ENCODE data around the gene GRB10.
A peak's percentile ranks its signal among the peaks of the same experiment; 100 is the strongest.

The GRB10 gene

DNA sequence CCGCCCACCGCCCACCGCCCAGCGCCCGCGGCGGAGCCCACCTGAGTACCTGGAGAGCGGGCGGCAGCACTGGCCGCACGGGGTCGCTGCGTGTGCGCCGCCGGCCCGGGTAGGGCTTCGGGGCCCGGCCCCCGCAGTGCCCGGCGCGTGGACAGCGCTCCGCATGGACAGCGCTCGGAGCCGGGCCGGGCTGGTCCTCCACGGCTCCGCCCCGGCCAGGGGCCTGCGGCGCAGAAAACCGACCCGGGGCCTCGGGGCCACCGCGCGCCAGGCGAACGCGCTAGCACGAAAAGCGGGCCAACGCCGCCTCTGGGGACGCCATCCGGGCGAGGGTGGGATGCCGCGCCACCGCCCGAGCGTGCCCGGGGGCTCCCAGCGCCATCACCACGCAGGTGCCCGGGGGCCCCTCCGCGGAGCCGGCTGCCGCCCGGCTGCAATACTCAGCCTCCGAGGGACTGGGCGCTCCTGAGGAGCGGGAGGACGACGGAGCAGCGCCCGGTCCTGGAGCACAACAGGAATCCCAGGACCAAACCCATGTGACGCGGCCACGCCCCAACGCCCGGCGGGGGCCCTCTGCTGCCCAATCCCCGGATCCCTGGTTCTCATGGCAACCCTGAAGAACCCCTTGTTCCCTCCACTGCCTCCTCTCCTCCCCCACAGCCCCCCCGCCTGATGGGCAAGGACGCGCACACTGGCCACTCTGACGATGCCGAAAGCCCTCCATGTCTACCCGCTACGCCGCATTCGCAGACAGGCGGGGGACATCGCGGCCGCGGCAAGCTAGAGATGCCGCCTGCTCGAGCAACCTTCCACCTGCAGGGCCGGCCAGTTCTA is at the start of gene GRB10:
TSS of gene GRB10 (minus strand) at position 522 of the 834 bp plus-strand sequence. CDS start 50,574 bp downstream, outside the sequence.
- no peak for DNase-seq (ENCODE audit: low read depth in 2 of 2)

DNA sequence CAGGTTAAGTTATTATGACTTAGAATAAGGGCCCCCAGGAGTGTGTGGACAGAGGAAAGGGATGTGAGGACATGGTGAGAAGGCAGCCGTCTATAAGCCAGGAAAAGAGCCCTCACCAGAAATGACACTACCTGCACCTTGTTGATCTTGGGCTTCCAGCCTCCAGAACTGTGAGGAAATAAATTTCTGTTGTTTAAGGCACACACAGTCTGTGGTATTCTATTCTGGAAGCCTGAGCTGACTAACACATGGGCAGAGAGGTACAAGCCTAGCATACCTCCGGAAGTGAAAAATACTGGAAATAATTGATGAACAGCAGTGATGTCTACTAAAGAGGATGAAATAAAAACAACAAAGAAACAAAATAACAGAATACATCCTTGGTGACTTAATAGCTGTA is 46.1 kb upstream of the GRB10 start:
- DNase-seq (ENCODE audit: low read depth in 2 of 2): no peak

GRCh38 chr7:50828116-50828515 is 45.4 kb upstream of the GRB10 start:
- no peak for DNase-seq (ENCODE audit: low read depth in 2 of 2)

DNA sequence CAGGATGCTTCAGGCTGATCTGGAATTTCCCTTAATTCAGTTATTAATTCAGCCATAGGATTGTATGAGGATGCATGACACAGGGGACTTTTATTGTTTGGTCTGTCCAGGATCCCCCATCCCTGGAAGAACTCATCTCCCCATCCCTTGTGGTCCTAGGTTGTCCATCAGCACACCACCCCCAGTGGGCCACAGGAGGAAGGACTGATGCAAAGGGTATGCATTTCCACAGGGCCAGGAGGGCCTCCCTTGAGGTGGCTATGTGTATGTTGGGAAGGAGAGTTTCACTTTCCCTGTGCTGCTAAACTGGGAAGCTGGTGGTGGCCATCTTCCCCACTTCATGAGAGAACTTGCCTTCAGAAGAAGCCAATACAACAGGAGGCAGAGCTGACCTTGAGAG is 44.6 kb upstream of the GRB10 start:
- DNase-seq (ENCODE audit: low read depth in 2 of 2): no peak

GRCh38 chr7:50826371-50827172 is 43.9 kb upstream of the GRB10 start:
- peak in 1 of 2 donors; percentile 9 for DNase-seq (ENCODE audit: low read depth in 2 of 2)

DNA sequence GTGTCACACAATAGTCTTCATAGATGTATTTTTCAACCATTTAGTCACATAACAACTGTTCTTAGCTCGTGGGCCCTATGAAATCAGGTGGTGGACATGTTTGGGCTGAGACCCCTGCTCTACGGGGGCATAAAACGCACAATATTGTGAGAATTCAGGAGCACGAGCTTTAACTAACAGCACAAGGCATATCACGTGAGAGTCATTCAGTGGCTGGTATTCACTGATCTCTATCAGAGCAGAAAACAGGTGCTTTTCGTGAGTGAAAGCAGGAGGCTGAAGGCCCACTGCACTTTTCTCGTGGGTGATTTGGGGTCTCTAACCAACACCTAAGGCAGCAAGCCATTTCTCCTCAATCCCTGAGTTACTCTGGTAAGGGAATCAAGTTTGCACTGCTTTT is 42.8 kb upstream of the GRB10 start:
- no peak for DNase-seq (ENCODE audit: low read depth in 2 of 2)

DNA sequence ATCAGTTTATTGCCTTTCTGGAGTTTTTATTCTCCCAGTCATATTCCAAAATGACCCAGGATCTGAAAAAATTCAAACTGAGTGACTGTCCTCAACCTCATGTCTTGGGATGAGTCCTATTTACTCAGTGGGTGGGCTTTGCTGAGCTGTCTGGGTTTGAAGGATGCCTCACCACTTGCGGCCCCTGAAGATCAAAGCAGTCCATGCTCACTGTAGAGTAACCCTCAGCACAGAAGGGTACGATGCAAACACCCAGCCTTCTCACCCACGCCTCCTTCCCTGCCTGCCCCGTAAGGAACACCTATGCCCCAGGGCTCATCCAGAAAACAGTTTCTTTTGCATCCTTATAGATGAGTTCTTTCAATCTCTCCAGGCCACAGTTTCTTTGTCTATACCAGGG is 42.2 kb upstream of the GRB10 start:
- no peak for DNase-seq (ENCODE audit: low read depth in 2 of 2)

DNA sequence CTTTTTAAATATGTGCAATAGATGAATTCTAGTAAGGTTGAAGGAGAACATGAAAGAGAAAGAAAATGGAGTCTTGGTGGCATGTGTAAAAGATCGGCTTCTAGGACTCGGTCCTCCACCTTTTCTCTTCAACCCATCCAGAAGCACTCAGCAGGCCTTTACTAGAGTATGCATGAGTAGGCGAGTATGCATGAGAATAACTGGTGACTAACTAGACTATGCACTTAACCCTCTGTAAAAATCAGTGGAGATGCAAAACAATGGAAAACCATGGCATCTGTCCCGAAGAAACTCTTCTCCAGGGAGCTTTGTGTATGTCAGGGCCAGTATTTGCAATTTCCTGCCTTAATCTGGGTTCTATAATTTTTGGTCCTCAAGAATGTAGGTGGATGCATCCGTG is 40.0 kb upstream of the GRB10 start:
- no peak for DNase-seq (ENCODE audit: low read depth in 2 of 2)

- DNase-seq (ENCODE audit: low read depth in 2 of 2): no peak
Observed at GRCh38 chr7:50822110-50822509, 39.4 kb upstream of the GRB10 start.

DNA sequence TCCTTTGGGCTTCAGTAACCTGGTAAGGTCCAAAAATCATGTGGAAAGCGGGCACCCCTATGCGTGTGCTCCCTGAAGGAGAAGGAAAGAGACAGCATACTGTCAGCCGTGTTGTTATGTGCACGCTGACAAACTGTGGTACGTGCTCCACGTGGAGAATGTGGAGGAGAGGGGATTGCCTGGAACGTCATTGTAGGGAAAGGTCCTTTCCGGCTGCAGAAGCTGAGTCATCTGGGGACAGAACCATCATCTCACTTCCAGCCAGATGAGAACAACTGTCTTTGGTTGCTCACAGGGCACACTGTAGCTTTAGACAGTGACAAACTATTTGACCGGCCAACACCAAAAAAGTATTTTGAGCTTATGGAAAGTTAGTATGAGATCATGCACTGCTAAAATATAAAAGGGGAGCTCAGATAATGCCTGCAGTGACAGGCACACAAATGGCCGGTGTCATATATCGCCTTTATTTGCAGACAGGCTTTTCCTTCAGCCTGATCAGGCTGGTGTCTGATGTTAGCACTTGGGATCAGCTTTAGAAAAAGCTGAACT is 38.8 kb upstream of the GRB10 start:
- DNase-seq (ENCODE audit: low read depth in 2 of 2): no peak

DNA sequence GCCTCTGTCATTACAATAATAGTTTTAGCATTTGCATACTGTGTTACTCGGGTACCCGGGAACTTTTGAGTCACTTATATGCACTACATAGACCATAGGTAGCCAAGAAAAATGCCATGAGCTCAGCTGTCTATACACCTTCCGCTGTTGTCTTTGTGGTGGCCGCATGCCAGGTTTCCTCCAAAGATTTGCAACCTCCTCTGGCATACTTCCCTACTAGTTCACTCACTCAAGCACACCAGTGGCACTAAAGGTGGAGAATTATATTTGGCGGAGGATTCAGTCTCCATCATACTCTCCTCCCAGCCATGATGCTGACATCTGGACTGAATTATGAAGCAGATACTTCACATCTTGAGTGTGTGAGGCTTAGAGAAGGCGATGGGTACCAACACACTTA is 35.6 kb upstream of the GRB10 start:
- no peak for DNase-seq (ENCODE audit: low read depth in 2 of 2)

DNA sequence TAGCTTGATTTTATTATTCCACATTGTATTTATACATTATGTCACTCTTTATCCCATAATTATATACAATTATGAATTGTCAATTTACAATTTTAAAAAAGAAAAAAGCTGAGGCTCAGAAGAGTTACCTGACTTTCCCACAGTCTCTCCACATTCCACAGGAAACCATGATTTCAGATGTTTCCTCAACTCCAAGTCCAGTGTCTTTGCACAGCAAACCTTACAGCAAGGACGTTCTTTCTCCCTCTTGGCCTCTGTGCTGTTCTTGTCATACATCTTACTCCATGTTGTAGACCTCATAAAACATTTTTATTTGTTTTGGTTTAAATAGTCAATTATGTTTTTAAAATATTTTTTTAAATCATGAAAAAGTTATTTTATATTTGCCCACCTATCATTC is 34.9 kb upstream of the GRB10 start:
- no peak for DNase-seq (ENCODE audit: low read depth in 2 of 2)

DNA sequence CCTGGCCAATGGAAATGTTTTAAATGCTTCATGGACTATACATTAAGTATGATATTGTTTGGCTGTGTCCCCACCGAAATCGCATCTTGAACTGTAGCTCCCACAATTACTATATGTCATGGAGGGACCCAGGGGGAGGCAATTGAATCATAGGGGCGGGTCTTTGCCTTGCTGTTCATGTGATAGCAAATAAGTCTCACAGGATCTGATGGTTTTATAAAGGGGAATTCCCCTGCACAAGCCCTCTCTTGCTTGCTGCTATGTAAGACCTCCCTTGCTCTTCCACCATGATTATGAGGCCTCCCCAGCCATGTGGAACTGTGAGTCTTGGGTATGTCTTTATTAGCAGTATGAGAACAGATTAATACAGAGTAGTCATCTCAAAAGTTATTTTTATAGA is 32.4 kb upstream of the GRB10 start:
- no peak for DNase-seq (ENCODE audit: low read depth in 2 of 2)

GRCh38 chr7:50814166-50814565 is 31.5 kb upstream of the GRB10 start:
- no peak for DNase-seq (ENCODE audit: low read depth in 2 of 2)

DNA sequence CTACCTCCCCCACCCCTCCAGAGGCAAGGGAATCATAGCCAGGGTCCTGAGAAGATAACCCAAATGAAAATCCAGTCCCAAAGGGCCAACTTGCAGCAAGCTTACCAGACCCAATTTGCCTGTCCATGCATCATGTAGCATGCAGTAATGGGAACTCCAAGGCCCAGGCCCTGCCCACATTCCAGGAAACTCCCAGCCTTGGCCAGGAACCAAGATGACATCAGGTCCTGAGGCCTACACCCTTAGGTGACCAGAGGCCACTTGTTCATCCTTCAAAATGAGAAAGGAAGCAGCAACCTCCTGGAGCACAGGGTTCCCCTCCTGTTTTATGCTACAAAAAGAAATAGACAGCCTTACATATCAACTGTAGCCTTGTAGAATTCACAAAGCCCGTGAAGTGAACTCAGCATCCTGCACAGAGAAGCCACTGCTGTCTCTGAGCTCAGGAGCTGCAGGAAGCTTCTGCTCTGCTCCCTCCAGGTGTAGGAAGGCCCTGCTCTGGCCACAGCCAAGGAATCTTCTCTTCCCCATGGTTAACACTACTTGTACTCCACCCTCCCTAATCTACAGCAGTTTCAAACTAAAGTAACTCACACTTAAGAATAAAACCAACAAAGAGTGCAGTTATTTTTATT is 30.3 kb upstream of the GRB10 start:
- no peak for DNase-seq (ENCODE audit: low read depth in 2 of 2)

- DNase-seq (ENCODE audit: low read depth in 2 of 2): no peak
Observed at GRCh38 chr7:50812094-50812493, 29.4 kb upstream of the GRB10 start.

DNA sequence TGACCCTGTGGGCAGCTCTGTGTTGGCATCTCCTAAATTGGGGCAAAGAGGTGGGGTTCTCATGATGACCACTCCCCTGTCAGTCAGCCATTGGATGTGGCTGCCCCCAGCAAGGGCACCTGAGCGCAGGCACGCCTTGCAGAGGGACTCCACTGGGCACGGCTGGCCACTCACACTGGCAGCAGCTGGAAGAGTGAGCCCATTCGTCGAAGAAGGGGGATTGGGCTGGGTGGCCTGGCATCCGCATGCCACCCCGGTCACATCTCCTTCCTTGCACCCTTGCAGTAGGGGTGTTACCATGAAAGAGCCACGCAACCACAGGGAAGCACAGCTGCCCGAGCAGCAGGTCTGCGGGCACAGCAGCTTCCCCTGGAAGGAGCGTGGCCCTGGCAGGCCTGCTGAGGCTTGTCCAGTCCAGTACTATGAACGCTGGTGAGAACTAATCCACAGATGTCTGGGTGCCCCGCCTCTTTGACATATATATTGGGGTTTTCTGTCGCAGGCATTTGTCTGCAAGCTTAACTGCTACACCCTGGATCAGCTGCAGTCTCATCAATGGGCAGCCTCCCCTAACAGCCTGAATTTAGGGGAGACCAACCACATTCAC is 25.7 kb upstream of the GRB10 start:
- no peak for DNase-seq (ENCODE audit: low read depth in 2 of 2)

DNA sequence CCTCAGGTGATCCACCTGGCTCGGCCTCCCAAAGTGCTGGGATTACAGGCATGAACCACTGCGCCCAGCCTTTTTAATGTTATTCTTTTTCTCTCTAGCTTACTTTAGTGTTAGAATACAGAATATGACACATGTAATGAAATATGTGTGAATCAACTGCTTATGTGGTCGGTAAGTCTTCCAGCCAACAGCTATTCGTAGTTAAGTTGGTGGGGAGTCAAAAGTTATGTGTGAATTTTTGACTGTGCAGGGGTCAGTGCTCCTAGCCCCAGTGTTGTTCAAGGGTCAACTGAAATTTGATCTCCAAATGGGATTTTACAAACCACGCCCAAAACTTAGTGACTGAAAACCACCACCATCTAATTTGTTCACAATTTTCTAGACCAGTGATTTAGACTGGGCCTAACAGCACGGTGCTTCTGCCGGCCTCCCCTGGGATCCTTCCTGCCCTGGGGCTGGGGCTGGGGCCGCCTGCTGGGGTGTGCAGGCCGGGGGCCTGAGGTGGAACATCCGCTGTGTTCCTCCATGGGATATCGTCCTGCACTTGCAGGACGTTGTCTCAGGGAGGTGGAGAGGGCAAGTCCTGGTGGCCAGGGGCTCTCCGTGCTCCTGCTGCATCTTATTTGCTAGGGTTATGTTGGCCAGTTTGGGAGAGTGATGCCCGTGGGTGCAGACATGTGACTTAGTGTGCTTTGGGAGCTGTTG is 24.5 kb upstream of the GRB10 start:
- DNase-seq (ENCODE audit: low read depth in 2 of 2): no peak

DNA sequence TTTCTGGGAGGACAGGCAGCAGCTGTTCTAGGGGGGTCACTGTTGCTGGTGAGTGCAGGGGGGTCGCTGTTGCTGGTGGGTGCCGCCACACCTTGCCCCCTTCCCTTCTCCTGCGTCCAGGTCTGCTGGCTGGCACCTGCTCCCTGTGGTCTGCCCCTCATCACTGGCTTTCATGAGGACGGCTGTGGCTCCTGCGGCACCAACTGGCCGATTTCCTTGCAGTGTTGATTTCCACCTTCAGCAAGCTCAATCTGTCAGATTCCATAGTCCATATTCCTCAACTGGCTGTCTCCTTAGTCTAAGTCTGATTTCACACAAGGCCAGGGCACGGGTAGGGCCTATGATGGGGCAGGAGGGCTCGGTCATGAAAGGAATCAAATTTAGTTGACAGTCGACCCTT is 23.4 kb upstream of the GRB10 start:
- no peak for DNase-seq (ENCODE audit: low read depth in 2 of 2)

DNA sequence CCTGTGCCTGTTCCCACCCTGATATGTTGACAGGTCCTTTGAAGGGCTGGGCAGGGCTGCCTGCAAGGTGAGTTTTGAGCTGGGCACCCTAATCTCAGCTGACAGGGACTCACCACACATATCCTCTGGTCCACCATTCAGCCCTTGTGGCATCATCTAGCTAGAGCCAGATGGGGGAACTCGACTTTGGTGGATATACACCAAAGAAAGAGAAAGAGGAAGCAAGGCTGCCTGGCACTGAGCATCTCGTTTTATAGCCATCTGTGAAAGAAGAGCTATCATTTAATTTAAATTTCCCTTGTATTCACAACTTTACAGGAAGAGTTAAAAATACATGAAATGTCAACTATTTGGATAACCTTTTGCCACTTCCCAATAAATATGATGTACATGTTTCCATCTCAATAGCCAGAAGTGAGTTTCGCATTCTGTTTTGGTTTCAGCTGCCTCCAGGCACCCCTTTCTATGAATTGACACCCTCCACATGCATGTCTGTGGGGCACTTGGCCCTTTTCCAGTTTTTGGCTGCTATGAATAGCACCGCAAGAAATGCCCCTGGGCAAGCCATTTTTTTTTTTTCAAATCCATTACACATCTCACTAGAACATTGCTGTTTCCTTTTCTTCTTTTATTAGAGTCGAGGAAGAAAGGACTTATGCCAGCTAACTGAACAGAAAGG is 22.9 kb upstream of the GRB10 start:
- no peak for DNase-seq (ENCODE audit: low read depth in 2 of 2)
